GM21786 (cell line): ENCODE results near the gene NTHL1.
"Not testable (repeated sequence)": the region's sequence is repeated elsewhere in the genome, so short reads cannot be mapped to it uniquely, and the experiment has no call there.

ENCODE experiments used
- ATAC-seq: cut with Tn5 transposase; IDR thresholded peaks from one replicate; pipeline ENCODE4 v1.9.1; 2021; ENCODE audit not compliant: unreplicated experiment

Gene NTHL1

GRCh38 chr16:2042986-2043666 lies 4.5 kb downstream of the NTHL1 start:
- no peak for ATAC-seq

DNA sequence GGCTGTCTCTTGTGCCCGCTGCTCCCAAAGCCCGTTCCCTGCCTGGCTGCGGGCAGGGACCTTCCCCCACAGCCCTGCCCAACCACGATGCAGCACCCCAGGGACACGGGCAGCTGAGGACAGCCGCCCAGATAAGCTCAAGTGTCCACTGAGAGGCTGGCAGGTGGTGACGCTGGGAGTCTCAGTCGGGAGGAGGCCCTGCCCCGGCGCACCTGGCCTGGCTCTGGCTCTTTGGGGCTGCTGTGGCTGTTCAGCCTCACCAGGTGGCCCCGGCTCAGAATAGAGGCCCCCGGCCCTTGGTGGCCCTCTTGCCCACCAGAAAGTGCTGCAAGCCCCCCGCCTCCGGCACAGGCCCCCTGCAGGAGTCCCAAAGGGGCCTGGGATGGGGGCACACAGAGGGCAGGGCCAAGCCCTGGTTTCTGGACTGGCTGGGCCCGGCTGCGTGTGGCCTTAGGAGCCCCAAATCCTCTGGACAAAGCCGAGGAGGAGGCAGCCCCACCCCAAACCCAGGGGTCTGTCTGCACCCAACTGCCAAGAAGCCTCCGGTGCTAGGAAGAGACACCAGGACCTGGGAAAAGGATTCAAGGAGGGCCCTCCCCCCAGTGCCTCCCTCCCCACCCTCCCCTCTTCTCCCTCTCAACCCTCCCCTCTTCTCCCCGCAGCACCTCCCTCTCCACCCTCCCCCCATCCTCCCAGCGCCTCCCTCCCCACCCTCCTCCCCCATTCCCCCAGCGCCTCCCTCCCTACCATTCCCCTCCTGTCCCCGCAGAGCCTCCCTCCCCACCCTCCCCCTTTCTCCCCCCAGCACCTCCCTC lies 5.3 kb downstream of the NTHL1 start:
- no peak for ATAC-seq

DNA sequence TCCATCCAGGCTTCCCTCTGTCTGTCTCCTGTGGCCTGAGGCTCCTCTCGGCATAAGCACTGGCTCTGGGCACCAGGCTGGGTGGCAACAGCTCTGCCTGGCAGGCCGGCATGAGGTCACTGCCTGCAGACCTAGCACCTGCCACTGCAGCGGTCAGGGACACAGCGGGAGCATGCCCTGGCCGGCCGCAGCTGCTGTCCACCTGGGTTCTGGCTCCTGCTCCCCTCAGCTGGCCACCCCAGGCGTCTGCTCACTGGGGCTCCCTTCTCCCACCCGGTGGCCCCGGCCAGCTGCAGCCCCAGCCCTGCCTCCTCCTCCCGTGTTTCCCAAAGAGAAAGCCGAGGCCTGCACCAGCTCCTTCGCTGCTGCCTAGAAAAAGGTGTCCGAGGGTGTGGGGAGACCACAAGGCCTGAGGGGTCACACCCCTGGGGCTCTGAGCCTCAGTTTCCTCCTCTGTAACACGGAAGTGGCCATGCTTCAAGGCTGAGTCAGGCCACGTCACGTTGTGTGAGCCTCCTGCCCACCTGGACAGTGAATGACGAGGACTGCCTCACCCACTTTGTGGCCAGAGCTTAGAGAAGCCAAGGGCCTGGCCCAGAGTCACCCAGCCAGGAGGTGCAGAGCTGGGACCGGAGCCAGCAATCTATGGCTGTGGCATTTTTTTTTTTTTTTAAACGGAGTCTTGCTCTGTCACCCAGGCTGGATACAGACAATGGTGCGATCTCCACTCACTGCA lies 6.7 kb downstream of the NTHL1 start:
- no peak for ATAC-seq

GRCh38 chr16:2040041-2040786 lies 7.4 kb downstream of the NTHL1 start:
- ATAC-seq: no peak

- no peak for ATAC-seq
Observed at GRCh38 chr16:2039274-2040031, 8.2 kb downstream of the NTHL1 start.

DNA sequence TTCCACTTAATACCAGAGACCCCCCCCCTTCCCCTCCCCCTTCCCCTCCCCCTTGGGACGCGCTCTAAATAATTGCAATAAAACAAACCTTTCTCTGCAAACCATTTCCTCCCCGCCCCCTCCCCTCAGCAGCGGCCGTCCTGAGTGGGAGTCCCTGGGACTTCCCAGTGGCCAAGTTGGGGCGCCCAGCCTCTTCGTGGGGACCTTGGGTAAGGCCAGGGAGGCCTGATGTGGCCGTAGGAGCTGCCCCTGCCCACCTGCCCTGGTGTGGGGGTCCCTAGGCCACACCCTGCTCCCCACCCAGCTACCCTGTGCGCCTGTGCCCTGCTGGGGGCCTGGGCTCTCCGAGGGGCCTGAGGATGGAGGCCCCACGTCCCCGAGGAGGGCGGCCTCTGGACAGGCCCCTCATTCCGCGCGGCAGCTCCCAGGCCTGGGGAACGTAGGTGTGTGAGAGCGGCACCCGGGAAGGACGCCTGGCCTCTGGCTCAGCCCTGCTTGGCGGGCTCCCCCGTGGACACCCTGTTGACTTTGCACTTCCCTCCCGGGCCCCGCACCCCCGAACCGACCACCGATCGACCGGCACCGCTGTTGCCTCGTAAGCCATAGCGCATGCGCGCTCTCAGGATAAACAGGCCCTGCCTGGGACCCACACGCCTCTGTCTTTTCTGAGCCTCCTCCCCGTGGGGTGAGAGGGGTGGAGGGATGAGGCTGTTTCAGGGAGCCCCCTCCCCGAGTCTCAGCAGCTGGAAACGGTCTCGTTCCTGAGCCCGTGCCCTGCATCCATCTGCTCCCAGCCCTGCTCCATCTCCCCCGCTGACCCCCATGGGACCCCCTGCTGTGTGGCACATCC lies 9.0 kb downstream of the NTHL1 start:
- ATAC-seq: no peak

GRCh38 chr16:2037647-2038381 lies 9.8 kb downstream of the NTHL1 start:
- ATAC-seq: no peak

DNA sequence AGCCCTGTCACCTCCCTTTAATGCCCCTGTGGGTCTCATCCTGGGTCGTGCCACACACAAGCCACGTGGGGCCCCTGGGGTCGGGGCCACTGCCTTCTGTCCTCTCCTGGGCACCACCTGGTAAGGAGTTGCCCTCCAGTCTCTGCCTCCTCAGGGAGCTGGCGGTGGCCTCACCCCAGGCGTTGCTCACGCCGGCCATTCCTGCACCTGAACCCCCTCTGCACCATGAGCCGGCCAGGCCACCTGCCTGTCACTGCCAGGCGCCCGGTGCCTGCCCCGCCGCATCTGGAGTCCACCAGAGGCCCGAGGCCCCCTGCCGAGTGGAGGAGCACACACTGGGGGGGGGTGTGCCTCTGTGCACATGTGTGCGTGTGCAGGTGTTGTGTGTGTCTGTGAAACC lies 10.5 kb downstream of the NTHL1 start:
- ATAC-seq: no peak

DNA sequence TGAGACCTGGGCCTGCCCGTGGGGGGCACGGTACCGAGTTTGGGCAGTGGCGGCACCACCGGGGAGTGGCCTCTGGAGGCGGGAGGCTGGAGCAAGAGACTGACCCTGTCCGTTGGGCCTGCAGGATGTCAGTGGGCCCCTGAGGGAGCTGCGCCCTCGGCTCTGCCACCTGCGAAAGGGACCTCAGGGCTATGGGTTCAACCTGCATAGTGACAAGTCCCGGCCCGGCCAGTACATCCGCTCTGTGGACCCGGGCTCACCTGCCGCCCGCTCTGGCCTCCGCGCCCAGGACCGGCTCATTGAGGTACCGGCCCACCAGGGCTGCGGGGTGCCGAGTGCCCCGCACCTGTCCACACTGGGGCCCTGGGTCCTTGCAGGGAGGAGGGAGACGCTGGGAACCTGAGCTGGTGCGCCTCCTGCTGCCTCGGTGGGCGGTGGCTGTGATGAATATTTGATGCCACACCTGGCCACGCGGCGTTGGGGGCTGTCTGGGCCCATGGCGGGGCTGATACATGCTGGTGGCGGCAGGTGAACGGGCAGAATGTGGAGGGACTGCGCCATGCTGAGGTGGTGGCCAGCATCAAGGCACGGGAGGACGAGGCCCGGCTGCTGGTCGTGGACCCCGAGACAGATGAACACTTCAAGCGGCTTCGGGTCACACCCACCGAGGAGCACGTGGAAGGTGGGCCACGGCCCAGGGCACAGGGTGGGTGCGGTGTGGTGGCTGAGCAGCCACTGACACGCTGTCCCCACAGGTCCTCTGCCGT lies 11.3 kb downstream of the NTHL1 start:
- ATAC-seq: no peak

DNA sequence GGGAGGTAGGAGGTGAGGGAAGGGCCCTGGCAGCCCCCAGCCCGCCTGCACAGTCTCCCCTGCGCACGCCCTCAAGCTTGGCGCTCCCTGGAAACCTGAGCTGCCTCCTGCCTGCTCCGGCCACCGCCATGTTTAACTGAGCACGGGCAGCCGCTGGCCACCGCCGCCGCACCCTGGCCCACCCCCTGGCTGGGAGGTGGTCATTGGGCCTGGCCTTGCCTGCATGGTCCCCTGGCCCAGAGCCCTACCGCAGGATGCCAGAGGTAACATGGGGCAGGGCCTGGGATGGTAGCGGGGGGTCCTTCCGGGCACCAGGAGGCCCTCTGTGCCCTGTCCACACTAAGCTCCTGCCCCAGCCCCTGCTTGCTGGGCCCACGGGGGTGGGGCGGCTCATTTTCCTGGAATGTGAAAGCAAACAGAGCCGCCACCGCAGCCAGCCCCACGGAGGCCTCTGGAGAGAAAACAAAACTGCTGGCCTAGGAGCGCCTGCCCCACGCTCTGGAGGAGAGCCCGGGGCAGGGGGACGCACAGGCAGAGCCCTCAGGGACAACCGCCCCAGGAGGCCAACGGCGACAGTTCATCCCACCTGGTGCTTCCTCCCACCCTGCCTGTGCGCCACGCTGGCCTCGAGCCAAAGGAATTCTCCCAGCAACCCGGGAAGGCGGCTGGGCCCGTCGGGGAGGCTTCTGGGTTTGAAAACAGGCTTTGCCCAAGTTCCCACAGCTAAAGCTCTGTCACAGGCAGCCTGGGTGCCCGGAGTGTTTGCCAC lies 12.0 kb downstream of the NTHL1 start:
- no peak for ATAC-seq

- no peak for ATAC-seq
Observed at GRCh38 chr16:2034696-2035430, 12.8 kb downstream of the NTHL1 start.

DNA sequence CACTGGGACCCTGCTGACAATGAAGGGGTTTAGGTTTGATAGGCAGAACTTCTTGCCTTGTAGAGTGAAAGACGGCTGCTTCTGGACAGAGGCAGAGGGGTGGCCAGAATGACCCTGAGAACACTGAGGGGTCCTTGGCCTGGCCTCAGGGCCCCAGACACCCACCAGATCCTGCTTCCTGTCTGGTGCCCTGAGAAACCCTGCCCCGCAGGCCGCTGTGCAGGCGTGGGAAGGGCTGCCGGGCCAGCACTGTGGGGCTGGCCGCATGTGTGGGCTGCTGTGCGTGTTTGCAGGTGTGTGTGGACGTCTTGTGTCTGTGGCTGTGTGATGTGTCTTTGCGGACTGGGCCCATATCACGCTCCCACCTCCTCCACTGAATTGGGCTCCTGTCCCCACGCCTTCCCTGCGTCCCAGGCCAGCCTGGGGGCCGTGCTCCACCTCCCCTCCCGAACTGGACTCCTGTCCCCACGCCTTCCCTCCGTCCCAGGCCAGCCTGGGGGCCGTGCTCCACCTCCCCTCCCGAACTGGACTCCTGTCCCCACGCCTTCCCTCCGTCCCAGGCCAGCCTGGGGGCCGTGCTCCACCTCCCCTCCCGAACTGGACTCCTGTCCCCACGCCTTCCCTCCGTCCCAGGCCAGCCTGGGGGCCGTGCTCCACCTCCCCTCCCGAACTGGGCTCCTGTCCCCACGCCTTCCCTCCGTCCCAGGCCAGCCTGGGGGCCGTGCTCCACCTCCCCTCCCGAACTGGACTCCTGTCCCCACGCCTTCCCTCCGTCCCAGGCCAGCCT lies 13.5 kb downstream of the NTHL1 start:
- not testable (repeated sequence) for ATAC-seq

GRCh38 chr16:2033057-2033908 lies 14.4 kb downstream of the NTHL1 start:
- no peak for ATAC-seq

DNA sequence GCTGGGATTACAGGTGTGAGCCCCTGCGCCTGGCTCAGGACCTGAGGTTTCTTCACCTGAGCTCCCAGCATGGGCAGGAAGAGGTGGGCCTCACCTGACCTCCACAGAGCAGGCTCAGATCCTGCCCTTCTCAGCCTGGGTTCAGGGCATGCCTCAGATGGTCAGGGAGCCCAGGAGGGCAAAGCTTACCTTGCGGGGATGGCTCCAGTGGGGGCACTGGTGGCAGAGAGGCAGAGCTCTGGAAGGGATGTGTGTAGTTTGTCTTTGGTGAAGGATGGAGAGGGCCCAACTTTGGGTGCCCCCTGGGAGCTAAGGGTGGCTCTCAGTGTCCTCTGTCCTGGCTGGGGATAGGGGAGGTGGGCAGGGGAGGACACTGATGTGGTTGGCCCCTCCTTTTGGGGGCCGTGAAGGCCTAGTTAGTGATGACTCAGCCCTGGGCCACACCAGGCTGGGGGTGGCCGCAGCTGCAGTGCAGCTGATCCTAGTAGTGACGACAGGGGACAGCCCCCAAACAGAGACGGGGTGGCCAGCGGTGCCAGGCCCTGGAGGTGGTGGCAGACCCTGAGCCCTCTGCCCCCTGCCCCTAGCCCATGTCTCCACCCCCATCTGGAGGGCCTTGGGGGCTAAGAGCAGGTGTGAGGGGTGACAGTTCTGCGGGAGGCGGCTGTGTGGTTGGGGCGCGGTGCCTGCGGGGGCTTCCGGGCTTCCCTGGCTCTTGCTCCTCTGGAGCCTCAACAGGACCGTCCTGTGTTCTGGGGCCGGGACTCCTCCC lies 15.2 kb downstream of the NTHL1 start:
- no peak for ATAC-seq
